Gastrocnemius medialis (tissue), 4 donors: Measurements from ENCODE around the gene GALNT14.

Experiments
- CTCF ChIP-seq, 5 experiments: fragments of 450-650 bp in 3 of 5; fragments of 200-600 bp in 2 of 5; sonication (generic) in 2 of 5; IDR thresholded peaks in 4 of 5; conservative IDR thresholded peaks in 1 of 5; 1 replicate in 4 of 5; 2 replicates in 1 of 5; pipeline ENCODE4 v1.5.1; 2016 to 2019; ENCODE audit warnings: antibody characterized with exemption in 5 of 5, mild to moderate bottlenecking in 3 of 5, moderate library complexity in 3 of 5
- POLR2A ChIP-seq, 2 donors: fragments of 450-650 bp; IDR thresholded peaks; one replicate each; pipeline ENCODE4 v1.6.1; 2017; ENCODE audit warnings: antibody characterized with exemption in 2 of 2, mild to moderate bottlenecking in 2 of 2, moderate library complexity in 2 of 2

DNA sequence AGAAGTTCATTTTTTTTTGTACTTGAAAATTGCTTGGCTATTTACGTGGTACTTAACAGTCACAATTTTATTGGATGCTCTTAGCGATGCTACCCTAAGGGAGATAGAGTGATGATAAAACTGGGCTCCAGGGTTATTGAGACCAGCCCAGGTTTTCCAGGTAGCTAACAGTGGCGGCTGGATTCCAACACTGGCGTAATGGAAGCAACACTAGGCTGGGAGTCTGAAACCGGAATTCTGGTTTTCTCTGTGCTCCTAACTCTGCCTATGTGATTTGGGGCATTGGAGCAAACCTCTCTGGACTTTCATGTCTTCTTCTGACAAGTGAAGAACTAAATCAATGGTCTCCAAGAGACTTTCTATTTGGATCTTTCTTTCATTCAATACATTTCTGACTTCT, 9.4 kb upstream of the GALNT14 start:
- TF ChIP-seq CTCF (IDR thresholded peaks at IDR 0.05 in 4 of 5, conservative IDR thresholded peaks at IDR 0.05 in 1 of 5) (no peak), POLR2A (IDR thresholded peaks at IDR 0.05) (no peak)
